CD4-positive, alpha-beta T cell (primary cell): ENCODE measurements around the gene CYTL1. TPM values are rescaled to one million over a fixed set of nuclear protein-coding genes. Genes with fewer than 3 reads are reported as not detected.

ENCODE experiments used
- ATAC-seq: fragments of 200-7000 bp; cut with Tn5 transposase; one replicate; pipeline ENCODE4 v1.10.0; 2022; ENCODE audit warnings: mild to moderate bottlenecking; ENCODE audit not compliant: poor library complexity
- CTCF ChIA-PET: fragments of 350-600 bp; sonication (Branson Sonifier 250); formaldehyde crosslinking; loops from one replicate; lab custom pipeline; 2021; ENCODE audit warnings: antibody characterized with exemption, inconsistent platforms; lab: Charles Lee
- POLR2A ChIA-PET: fragments of 350-600 bp; sonication (Branson Sonifier 250); formaldehyde crosslinking; loops from one replicate; lab custom pipeline; 2021; ENCODE audit warnings: antibody characterized with exemption, inconsistent platforms; lab: Charles Lee
- DNase-seq, 14 experiments: peaks; one replicate each; pipeline ENCODE4 v3.0.0-alpha.2; 2013 to 2020; ENCODE audit warnings: mixed read lengths in 2 of 14
- H3K27ac ChIP-seq, 2 donors: one replicate each; pipeline versions ENCODE4 v1.5.1 to v1.7.0; 2013; ENCODE audit warnings: low read length in 2 of 2, low read depth in 1 of 2, mild to moderate bottlenecking in 1 of 2
- H3K27me3 ChIP-seq, 2 experiments: 1 replicate in 1 of 2; 2 replicates in 1 of 2; pipeline versions ENCODE4 v1.6.1 to v1.7.0; 2013; ENCODE audit warnings: low read length in 2 of 2, control low read depth in 1 of 2, mild to moderate bottlenecking in 1 of 2, moderate library complexity in 1 of 2; ENCODE audit not compliant: insufficient read depth in 2 of 2, control insufficient read depth in 1 of 2
- H3K36me3 ChIP-seq: one replicate; pipeline ENCODE4 v1.6.1; 2013; ENCODE audit warnings: low read length, control low read depth; ENCODE audit not compliant: insufficient read depth
- H3K4me1 ChIP-seq: one replicate; pipeline ENCODE4 v1.6.1; 2013; ENCODE audit warnings: low read length, control low read depth; ENCODE audit not compliant: insufficient read depth
- H3K4me3 ChIP-seq: one replicate; pipeline ENCODE4 v1.5.1; 2013; ENCODE audit warnings: mild to moderate bottlenecking, low read length, moderate library complexity
- H3K9me3 ChIP-seq, 2 experiments: 1 replicate in 1 of 2; 2 replicates in 1 of 2; pipeline versions ENCODE4 v1.6.1 to v1.7.0; 2013; ENCODE audit warnings: low read length in 2 of 2, mild to moderate bottlenecking in 2 of 2, control low read depth in 1 of 2, moderate library complexity in 1 of 2; ENCODE audit not compliant: control insufficient read depth in 1 of 2, insufficient read depth in 1 of 2
- H3K27ac Mint-ChIP-seq: one replicate; pipeline ENCODE4 v1.8.0; 2020; ENCODE audit warnings: mixed read lengths
- H3K27me3 Mint-ChIP-seq: one replicate; pipeline ENCODE4 v1.8.0; 2021; ENCODE audit warnings: mixed read lengths
- H3K36me3 Mint-ChIP-seq: one replicate; pipeline ENCODE4 v1.8.0; 2021; ENCODE audit warnings: low read depth, mixed read lengths
- H3K4me1 Mint-ChIP-seq: one replicate; pipeline ENCODE4 v1.8.0; 2021; ENCODE audit warnings: low read depth, mixed read lengths
- H3K4me3 Mint-ChIP-seq: one replicate; pipeline ENCODE4 v1.8.0; 2020; ENCODE audit warnings: mild to moderate bottlenecking, mixed read lengths
- H3K9me3 Mint-ChIP-seq: one replicate; pipeline ENCODE4 v1.8.0; 2020; ENCODE audit warnings: mixed read lengths
- intact Hi-C, 2 experiments: fragments of 100-400 bp; cut with DNase I in 1 of 2; cut with micrococcal nuclease in 1 of 2; formaldehyde crosslinking; loops; one replicate each; pipeline versions ENCODE4 v1.15.1 to v1.9.0; 2023 to 2025; cut with DNase I, micrococcal nuclease
- total RNA-seq, 174 experiments: library from RNA in 2 of 174; stranded (reverse) in 2 of 174; gene quantifications; one replicate each; pipeline ENCODE4 v1.2.3 and lab custom pipeline; 2021 to 2026
- TF ChIP-seq, protein P1 (sequence below): fragments of 200-600 bp; IDR thresholded peaks from one replicate; pipeline ENCODE4 v1.8.0; 2022; ENCODE audit warnings: antibody characterized with exemption, mild to moderate bottlenecking

CYTL1 gene
- total RNA-seq, 2 experiments from 2014 or later, result not detected

DNA sequence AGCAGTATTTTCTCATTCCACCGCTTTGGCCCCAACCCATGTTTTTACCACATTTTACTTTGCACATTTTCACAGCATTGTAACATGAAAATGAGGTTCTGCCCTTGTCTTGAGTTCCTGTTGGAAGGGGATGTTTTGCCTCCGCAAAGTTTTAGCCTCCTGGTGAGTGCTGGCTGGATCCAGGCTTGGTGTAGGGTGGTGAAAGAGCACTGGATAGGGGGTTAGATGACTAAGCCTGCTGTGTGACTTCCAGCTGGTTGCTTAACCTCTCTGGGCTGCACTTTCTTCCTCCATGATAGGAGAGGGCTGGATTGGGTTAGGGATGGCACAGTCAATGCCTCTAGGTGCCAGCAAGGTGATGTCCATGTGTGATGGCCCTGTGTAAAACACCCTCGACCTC is 28.9 kb downstream of the CYTL1 start:
- Histone ChIP-seq H3K4me1 (no peaks in the 10 kb centered on the region), H3K4me3 (no peak overlapping the region), H3K27ac (no peak overlapping the region), H3K27me3 (peaks cover 3 to 4% of the 10 kb centered on the region in 2 experiments), H3K9me3 (no peaks in the 10 kb centered on the region), H3K36me3 (no peaks in the 10 kb centered on the region)
- peaks cover 20% of the 10 kb centered on the region for H3K27me3 Mint-ChIP-seq
- DNase-seq (no peak), ATAC-seq (no peak)
- POLR2A ChIA-PET, result no interaction called here
- H3K4me3 Mint-ChIP-seq, result no peak overlapping the region
- TF ChIP-seq, protein P1, sequence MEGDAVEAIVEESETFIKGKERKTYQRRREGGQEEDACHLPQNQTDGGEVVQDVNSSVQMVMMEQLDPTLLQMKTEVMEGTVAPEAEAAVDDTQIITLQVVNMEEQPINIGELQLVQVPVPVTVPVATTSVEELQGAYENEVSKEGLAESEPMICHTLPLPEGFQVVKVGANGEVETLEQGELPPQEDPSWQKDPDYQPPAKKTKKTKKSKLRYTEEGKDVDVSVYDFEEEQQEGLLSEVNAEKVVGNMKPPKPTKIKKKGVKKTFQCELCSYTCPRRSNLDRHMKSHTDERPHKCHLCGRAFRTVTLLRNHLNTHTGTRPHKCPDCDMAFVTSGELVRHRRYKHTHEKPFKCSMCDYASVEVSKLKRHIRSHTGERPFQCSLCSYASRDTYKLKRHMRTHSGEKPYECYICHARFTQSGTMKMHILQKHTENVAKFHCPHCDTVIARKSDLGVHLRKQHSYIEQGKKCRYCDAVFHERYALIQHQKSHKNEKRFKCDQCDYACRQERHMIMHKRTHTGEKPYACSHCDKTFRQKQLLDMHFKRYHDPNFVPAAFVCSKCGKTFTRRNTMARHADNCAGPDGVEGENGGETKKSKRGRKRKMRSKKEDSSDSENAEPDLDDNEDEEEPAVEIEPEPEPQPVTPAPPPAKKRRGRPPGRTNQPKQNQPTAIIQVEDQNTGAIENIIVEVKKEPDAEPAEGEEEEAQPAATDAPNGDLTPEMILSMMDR, result no peak
- CTCF ChIA-PET, result no interaction called here
- no peaks in the 10 kb centered on the region for H3K4me1 Mint-ChIP-seq
- no peaks in the 10 kb centered on the region for H3K9me3 Mint-ChIP-seq
- H3K36me3 Mint-ChIP-seq, result no peaks in the 10 kb centered on the region
- intact Hi-C loops, result loop anchor here (5.0 to 10.0 kb wide), 2 partner anchors 503 to 824 kb away; no protein-coding TSS in a partner anchor
- H3K27ac Mint-ChIP-seq, result no peak overlapping the region

DNA sequence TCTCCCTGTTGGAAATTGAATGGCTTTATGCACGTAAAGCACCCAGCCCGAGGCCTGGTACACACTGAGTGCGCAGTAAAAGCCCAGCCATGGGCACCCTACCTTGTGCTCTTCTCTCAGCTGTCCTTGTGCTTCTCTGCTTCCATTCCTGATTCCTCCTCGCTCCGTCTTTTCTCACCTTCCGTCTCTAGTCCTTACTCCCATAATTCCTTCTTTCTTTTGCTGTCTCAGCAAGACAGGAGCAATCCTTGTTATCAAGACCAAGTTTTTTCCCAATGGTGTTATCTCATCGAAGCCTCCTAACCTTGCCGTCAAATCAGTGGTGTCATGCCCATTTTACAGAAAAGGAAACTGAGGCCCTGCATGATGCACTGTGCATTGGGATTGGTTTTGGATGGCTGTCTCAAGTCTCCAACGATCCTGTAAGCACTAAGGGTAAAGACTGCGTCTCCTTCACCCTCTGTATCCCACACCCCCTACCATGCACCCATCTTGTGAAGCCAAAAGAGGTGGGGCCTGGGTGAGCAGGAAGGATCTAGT is 30.1 kb downstream of the CYTL1 start:
- H3K36me3 Mint-ChIP-seq, result no peaks in the 10 kb centered on the region
- H3K9me3 Mint-ChIP-seq, result no peaks in the 10 kb centered on the region
- ATAC-seq (no peak), DNase-seq (no peak)
- H3K27me3 Mint-ChIP-seq, result peaks cover 9% of the 10 kb centered on the region
- no peak overlapping the region for H3K4me3 ChIP-seq
- H3K9me3 ChIP-seq, result no peaks in the 10 kb centered on the region
- no peaks in the 10 kb centered on the region for H3K4me1 Mint-ChIP-seq
- intact Hi-C loops, result no loop called here
- ChIA-PET POLR2A (no interaction called here), CTCF (no interaction called here)
- H3K27me3 ChIP-seq, result peaks cover 0 to 3% of the 10 kb centered on the region in 2 experiments
- no peak overlapping the region for H3K4me3 Mint-ChIP-seq
- no peak overlapping the region for H3K27ac ChIP-seq
- H3K4me1 ChIP-seq, result no peaks in the 10 kb centered on the region
- H3K27ac Mint-ChIP-seq, result no peak overlapping the region
- H3K36me3 ChIP-seq, result no peaks in the 10 kb centered on the region
- TF ChIP-seq, protein P1, result no peak

DNA sequence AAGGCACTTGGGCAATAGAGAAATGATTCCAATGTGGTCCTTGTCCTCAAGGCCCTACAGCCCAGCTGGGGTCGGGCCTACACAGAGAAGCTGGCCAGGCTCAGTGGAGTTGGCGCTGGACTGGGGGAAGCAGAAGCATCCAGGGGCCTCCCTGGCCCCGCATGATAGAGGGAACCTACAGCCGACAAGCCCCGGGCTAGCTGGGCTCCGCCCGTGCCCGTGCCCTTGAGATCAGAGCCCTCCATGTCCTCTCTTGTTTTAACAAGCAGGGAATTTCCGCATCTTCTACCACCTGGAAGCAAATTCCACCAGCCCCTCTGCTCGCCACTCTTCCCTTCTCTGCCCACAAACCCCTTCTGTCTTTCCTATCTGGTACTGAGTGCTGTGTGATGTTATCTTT is 31.6 kb downstream of the CYTL1 start:
- H3K9me3 Mint-ChIP-seq, result no peaks in the 10 kb centered on the region
- no peak overlapping the region for H3K4me3 Mint-ChIP-seq
- ChIA-PET CTCF (no interaction called here), POLR2A (interaction anchor here (0.7 kb wide), 1 partner anchor 314 kb away, joined by 3 read pairs; no protein-coding TSS in a partner anchor)
- H3K4me1 ChIP-seq, result no peaks in the 10 kb centered on the region
- H3K4me1 Mint-ChIP-seq, result no peaks in the 10 kb centered on the region
- intact Hi-C loops, result no loop called here
- no peaks in the 10 kb centered on the region for H3K36me3 Mint-ChIP-seq
- DNase-seq, result no peak
- H3K4me3 ChIP-seq, result no peak overlapping the region
- no peak overlapping the region for H3K27ac ChIP-seq
- TF ChIP-seq, protein P1, result no peak
- no peak for ATAC-seq
- H3K9me3 ChIP-seq, result no peaks in the 10 kb centered on the region
- H3K27ac Mint-ChIP-seq, result no peak overlapping the region
- no peaks in the 10 kb centered on the region for H3K27me3 Mint-ChIP-seq
- H3K36me3 ChIP-seq, result no peaks in the 10 kb centered on the region
- H3K27me3 ChIP-seq, result no peaks in the 10 kb centered on the region
